ENCODE measurements around the gene LHX2. TPM values are rescaled to one million over a fixed set of nuclear protein-coding genes. Genes with fewer than 3 reads are reported as not detected.

The LHX2 gene
- total and polyA plus RNA-seq, 2 experiments from 2014 or later: 1.7 TPM; not detected in 1

DNA sequence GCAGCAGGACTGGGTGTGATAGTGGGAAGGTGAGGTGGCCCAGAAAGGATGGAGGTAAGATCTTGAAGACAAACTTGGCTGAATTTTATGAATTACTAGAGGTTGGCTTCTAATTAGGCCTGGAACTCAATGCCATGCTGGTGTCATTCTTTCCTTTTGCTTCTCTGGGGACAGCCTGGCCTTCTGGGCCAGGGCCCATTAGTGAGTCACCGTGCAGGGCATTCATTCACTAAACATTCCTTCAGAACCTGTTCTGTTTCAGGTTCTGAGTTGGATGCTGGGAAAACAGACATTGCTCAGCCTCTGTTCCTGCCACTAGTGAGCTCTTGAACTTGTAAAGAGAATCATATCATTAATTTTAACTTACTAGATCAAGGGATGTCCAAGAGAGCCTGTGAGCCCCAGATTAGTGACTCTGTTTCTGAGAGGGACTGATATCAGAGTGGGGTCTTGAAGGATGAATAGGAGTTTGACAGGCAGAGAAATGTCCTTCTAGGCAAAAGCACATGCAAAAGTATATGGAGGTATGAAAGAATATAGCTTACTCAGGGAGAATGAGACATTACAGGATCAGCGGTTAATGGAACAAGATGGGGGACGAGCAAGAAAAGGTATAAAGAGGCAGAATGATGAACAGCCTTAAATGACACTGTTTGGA, 66.5 kb downstream of the LHX2 start:
- H2AFZ ChIP-seq: no peak overlapping the region
- Mint-ChIP-seq H3K27me3 (ENCODE audit: insufficient read depth, low read depth, poor library complexity) (peaks cover 4% of the 10 kb centered on the region), H3K4me3 (no peak overlapping the region), H3K9me3 (peaks cover 11% of the 10 kb centered on the region; the same call in 2 of the 3 replicates), H3K4me1 (peaks cover 5% of the 10 kb centered on the region; the same call in 2 of the 3 replicates), H3K27ac (no peak overlapping the region), H3K36me3 (ENCODE audit: low read depth) (no peaks in the 10 kb centered on the region)
- no peak overlapping the region for H3K27ac ChIP-seq (ENCODE audit: low read depth)
- DNase-seq (ENCODE audit: low spot score) (no peak), ATAC-seq (no peak)
- no peak overlapping the region for H3K4me3 ChIP-seq
- no peaks in the 10 kb centered on the region for H3K9me2 ChIP-seq (ENCODE audit: insufficient read depth)
- TF ChIP-seq EZH2 (IDR thresholded peaks at IDR 0.05; ENCODE audit: low read depth, unreplicated experiment) (no peak), CREB1 (CRISPR knock-in tag; IDR thresholded peaks at IDR 0.05; ENCODE audit: low read depth) (no peak), ZNF331 (CRISPR knock-in tag; IDR thresholded peaks at IDR 0.05; ENCODE audit: low read depth) (no peak), POLR2AphosphoS5 (IDR thresholded peaks at IDR 0.05; ENCODE audit: low read depth) (no peak), ZNF114 (CRISPR knock-in tag; IDR thresholded peaks at IDR 0.05) (no peak), NANOG (IDR thresholded peaks at IDR 0.05; ENCODE audit: borderline replicate concordance) (no peak), EZH2phosphoT487 (IDR thresholded peaks at IDR 0.05; ENCODE audit: unreplicated experiment) (no peak), JUNB (IDR thresholded peaks at IDR 0.05; ENCODE audit: unreplicated experiment) (no peak), STAT1 (IDR thresholded peaks at IDR 0.05; ENCODE audit: unreplicated experiment) (no peak)
- TF ChIP-seq, protein P1, sequence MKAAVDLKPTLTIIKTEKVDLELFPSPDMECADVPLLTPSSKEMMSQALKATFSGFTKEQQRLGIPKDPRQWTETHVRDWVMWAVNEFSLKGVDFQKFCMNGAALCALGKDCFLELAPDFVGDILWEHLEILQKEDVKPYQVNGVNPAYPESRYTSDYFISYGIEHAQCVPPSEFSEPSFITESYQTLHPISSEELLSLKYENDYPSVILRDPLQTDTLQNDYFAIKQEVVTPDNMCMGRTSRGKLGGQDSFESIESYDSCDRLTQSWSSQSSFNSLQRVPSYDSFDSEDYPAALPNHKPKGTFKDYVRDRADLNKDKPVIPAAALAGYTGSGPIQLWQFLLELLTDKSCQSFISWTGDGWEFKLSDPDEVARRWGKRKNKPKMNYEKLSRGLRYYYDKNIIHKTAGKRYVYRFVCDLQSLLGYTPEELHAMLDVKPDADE (IDR thresholded peaks at IDR 0.05): no peak
- TF ChIP-seq, protein P2, sequence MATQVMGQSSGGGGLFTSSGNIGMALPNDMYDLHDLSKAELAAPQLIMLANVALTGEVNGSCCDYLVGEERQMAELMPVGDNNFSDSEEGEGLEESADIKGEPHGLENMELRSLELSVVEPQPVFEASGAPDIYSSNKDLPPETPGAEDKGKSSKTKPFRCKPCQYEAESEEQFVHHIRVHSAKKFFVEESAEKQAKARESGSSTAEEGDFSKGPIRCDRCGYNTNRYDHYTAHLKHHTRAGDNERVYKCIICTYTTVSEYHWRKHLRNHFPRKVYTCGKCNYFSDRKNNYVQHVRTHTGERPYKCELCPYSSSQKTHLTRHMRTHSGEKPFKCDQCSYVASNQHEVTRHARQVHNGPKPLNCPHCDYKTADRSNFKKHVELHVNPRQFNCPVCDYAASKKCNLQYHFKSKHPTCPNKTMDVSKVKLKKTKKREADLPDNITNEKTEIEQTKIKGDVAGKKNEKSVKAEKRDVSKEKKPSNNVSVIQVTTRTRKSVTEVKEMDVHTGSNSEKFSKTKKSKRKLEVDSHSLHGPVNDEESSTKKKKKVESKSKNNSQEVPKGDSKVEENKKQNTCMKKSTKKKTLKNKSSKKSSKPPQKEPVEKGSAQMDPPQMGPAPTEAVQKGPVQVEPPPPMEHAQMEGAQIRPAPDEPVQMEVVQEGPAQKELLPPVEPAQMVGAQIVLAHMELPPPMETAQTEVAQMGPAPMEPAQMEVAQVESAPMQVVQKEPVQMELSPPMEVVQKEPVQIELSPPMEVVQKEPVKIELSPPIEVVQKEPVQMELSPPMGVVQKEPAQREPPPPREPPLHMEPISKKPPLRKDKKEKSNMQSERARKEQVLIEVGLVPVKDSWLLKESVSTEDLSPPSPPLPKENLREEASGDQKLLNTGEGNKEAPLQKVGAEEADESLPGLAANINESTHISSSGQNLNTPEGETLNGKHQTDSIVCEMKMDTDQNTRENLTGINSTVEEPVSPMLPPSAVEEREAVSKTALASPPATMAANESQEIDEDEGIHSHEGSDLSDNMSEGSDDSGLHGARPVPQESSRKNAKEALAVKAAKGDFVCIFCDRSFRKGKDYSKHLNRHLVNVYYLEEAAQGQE (IDR thresholded peaks at IDR 0.05; ENCODE audit: unreplicated experiment): no peak
- TF ChIP-seq, protein P3, sequence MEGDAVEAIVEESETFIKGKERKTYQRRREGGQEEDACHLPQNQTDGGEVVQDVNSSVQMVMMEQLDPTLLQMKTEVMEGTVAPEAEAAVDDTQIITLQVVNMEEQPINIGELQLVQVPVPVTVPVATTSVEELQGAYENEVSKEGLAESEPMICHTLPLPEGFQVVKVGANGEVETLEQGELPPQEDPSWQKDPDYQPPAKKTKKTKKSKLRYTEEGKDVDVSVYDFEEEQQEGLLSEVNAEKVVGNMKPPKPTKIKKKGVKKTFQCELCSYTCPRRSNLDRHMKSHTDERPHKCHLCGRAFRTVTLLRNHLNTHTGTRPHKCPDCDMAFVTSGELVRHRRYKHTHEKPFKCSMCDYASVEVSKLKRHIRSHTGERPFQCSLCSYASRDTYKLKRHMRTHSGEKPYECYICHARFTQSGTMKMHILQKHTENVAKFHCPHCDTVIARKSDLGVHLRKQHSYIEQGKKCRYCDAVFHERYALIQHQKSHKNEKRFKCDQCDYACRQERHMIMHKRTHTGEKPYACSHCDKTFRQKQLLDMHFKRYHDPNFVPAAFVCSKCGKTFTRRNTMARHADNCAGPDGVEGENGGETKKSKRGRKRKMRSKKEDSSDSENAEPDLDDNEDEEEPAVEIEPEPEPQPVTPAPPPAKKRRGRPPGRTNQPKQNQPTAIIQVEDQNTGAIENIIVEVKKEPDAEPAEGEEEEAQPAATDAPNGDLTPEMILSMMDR (conservative IDR thresholded peaks at IDR 0.05; ENCODE audit: low read depth in 2 of 2): no peak
- TF ChIP-seq, protein P4, sequence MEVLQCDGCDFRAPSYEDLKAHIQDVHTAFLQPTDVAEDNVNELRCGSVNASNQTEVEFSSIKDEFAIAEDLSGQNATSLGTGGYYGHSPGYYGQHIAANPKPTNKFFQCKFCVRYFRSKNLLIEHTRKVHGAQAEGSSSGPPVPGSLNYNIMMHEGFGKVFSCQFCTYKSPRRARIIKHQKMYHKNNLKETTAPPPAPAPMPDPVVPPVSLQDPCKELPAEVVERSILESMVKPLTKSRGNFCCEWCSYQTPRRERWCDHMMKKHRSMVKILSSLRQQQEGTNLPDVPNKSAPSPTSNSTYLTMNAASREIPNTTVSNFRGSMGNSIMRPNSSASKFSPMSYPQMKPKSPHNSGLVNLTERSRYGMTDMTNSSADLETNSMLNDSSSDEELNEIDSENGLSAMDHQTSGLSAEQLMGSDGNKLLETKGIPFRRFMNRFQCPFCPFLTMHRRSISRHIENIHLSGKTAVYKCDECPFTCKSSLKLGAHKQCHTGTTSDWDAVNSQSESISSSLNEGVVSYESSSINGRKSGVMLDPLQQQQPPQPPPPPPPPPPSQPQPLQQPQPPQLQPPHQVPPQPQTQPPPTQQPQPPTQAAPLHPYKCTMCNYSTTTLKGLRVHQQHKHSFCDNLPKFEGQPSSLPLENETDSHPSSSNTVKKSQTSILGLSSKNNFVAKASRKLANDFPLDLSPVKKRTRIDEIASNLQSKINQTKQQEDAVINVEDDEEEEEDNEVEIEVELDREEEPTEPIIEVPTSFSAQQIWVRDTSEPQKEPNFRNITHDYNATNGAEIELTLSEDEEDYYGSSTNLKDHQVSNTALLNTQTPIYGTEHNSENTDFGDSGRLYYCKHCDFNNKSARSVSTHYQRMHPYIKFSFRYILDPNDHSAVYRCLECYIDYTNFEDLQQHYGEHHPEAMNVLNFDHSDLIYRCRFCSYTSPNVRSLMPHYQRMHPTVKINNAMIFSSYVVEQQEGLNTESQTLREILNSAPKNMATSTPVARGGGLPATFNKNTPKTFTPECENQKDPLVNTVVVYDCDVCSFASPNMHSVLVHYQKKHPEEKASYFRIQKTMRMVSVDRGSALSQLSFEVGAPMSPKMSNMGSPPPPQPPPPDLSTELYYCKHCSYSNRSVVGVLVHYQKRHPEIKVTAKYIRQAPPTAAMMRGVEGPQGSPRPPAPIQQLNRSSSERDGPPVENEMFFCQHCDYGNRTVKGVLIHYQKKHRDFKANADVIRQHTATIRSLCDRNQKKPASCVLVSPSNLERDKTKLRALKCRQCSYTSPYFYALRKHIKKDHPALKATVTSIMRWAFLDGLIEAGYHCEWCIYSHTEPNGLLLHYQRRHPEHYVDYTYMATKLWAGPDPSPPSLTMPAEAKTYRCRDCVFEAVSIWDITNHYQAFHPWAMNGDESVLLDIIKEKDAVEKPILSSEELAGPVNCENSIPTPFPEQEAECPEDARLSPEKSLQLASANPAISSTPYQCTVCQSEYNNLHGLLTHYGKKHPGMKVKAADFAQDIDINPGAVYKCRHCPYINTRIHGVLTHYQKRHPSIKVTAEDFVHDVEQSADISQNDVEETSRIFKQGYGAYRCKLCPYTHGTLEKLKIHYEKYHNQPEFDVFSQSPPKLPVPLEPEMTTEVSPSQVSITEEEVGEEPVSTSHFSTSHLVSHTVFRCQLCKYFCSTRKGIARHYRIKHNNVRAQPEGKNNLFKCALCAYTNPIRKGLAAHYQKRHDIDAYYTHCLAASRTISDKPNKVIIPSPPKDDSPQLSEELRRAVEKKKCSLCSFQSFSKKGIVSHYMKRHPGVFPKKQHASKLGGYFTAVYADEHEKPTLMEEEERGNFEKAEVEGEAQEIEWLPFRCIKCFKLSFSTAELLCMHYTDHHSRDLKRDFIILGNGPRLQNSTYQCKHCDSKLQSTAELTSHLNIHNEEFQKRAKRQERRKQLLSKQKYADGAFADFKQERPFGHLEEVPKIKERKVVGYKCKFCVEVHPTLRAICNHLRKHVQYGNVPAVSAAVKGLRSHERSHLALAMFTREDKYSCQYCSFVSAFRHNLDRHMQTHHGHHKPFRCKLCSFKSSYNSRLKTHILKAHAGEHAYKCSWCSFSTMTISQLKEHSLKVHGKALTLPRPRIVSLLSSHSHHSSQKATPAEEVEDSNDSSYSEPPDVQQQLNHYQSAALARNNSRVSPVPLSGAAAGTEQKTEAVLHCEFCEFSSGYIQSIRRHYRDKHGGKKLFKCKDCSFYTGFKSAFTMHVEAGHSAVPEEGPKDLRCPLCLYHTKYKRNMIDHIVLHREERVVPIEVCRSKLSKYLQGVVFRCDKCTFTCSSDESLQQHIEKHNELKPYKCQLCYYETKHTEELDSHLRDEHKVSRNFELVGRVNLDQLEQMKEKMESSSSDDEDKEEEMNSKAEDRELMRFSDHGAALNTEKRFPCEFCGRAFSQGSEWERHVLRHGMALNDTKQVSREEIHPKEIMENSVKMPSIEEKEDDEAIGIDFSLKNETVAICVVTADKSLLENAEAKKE (CRISPR knock-in tag; IDR thresholded peaks at IDR 0.05): no peak
- no peaks in the 10 kb centered on the region for H4K20me1 ChIP-seq (replicated peaks; ENCODE audit: insufficient read depth)
- no peaks in the 10 kb centered on the region for H3K36me3 ChIP-seq (ENCODE audit: insufficient read depth)
- no peaks in the 10 kb centered on the region for H3K4me1 ChIP-seq (ENCODE audit: insufficient read depth)
- no peaks in the 10 kb centered on the region for H3F3A ChIP-seq (replicated peaks; ENCODE audit: low read depth)
- H3K4me2 ChIP-seq: no peak overlapping the region
- H3K27me3 ChIP-seq (ENCODE audit: insufficient read depth): no peaks in the 10 kb centered on the region
- H3K79me2 ChIP-seq (replicated peaks; ENCODE audit: insufficient read depth): no peaks in the 10 kb centered on the region

All from GM23338 (cell line).